Naive thymus-derived CD4-positive, alpha-beta T cell (primary cell): ENCODE results near the gene RHOBTB1. TPM values are rescaled to one million over a fixed set of nuclear protein-coding genes. Genes with fewer than 3 reads are reported as not detected.

ENCODE experiments used
- ATAC-seq: fragments of 150-1000 bp; cut with Tn5 transposase; 2 replicates; pipeline ENCODE4 v1.10.0; 2021; ENCODE audit warnings: mild to moderate bottlenecking, moderate library complexity
- CTCF ChIA-PET: fragments of 350-600 bp; sonication (Branson Sonifier 250); formaldehyde crosslinking; loops from one replicate; lab custom pipeline; 2021; ENCODE audit warnings: antibody characterized with exemption; lab: Charles Lee
- POLR2A ChIA-PET: fragments of 350-600 bp; sonication (Branson Sonifier 250); formaldehyde crosslinking; loops from one replicate; lab custom pipeline; 2021; ENCODE audit warnings: antibody characterized with exemption, inconsistent platforms; lab: Charles Lee
- DNase-seq, 9 donors: peaks; one replicate each; pipeline versions ENCODE4 v3.0.0 to v3.0.0-alpha.2; 2020 to 2022; ENCODE audit warnings: mixed read lengths in 1 of 9
- H3K27ac ChIP-seq: one replicate; pipeline ENCODE4 v1.7.0; 2013; ENCODE audit warnings: mild to moderate bottlenecking, low read depth, low read length, moderate library complexity
- H3K27me3 ChIP-seq, 2 donors: one replicate each; pipeline ENCODE4 v1.7.0; 2013; ENCODE audit warnings: low read length in 2 of 2, mild to moderate bottlenecking in 2 of 2, moderate library complexity in 2 of 2; ENCODE audit not compliant: control insufficient read depth in 2 of 2, insufficient read depth in 2 of 2
- H3K36me3 ChIP-seq, 3 experiments: 1 replicate in 2 of 3; 2 replicates in 1 of 3; pipeline ENCODE4 v1.7.0; 2013; ENCODE audit warnings: low read length in 3 of 3, mild to moderate bottlenecking in 3 of 3, moderate library complexity in 1 of 3; ENCODE audit not compliant: insufficient read depth in 3 of 3, control insufficient read depth in 2 of 3
- H3K4me1 ChIP-seq, 2 donors: one replicate each; pipeline ENCODE4 v1.7.0; 2013; ENCODE audit warnings: low read length in 2 of 2, mild to moderate bottlenecking in 2 of 2, moderate library complexity in 1 of 2; ENCODE audit not compliant: control insufficient read depth in 2 of 2, insufficient read depth in 2 of 2
- H3K4me3 ChIP-seq: 2 replicates; pipeline ENCODE4 v1.7.0; 2013; ENCODE audit warnings: mild to moderate bottlenecking, low read length
- H3K9me3 ChIP-seq, 3 experiments: 1 replicate in 2 of 3; 2 replicates in 1 of 3; pipeline ENCODE4 v1.7.0; 2013; ENCODE audit warnings: low read length in 3 of 3; ENCODE audit not compliant: control insufficient read depth in 2 of 3
- H3K27ac Mint-ChIP-seq, 9 donors: one replicate each; pipeline ENCODE4 v1.8.0; 2020 to 2022; ENCODE audit warnings: mixed read lengths in 9 of 9, mild to moderate bottlenecking in 8 of 9, moderate library complexity in 5 of 9, inconsistent platforms in 2 of 9
- H3K27me3 Mint-ChIP-seq, 5 donors: one replicate each; pipeline ENCODE4 v1.8.0; 2021 to 2022; ENCODE audit warnings: mixed read lengths in 5 of 5, mild to moderate bottlenecking in 1 of 5
- H3K36me3 Mint-ChIP-seq, 5 donors: one replicate each; pipeline ENCODE4 v1.8.0; 2020 to 2022; ENCODE audit warnings: mixed read lengths in 5 of 5, mild to moderate bottlenecking in 3 of 5, inconsistent platforms in 1 of 5
- H3K4me1 Mint-ChIP-seq, 7 donors: one replicate each; pipeline ENCODE4 v1.8.0; 2020 to 2022; ENCODE audit warnings: mixed read lengths in 7 of 7, mild to moderate bottlenecking in 3 of 7, inconsistent platforms in 1 of 7
- H3K4me3 Mint-ChIP-seq, 10 donors: one replicate each; pipeline ENCODE4 v1.8.0; 2020 to 2022; ENCODE audit warnings: mild to moderate bottlenecking in 10 of 10, mixed read lengths in 10 of 10, moderate library complexity in 6 of 10, inconsistent platforms in 2 of 10
- H3K9me3 Mint-ChIP-seq, 11 donors: one replicate each; pipeline ENCODE4 v1.8.0; 2020 to 2022; ENCODE audit warnings: mixed read lengths in 11 of 11, mild to moderate bottlenecking in 4 of 11, inconsistent platforms in 1 of 11, moderate library complexity in 1 of 11
- intact Hi-C, 2 donors: fragments of 100-400 bp; cut with micrococcal nuclease; formaldehyde crosslinking; loops; one replicate each; pipeline ENCODE4 v1.15.1; 2023
- polyA plus RNA-seq, 2 donors: library from polyadenylated mRNA; unstranded; fragments of 300-500 nt; fragmentation: Illumina TruSeq; gene quantifications; one replicate each; pipeline ENCODE4 v1.2.3, GENCODE V29; 2021
- total RNA-seq, 6 experiments: library from RNA in 5 of 6; stranded (reverse) in 5 of 6; gene quantifications; 1 replicate in 5 of 6; 2 replicates in 1 of 6; pipeline ENCODE4 v1.2.3 and lab custom pipeline; 2021 to 2026

Gene RHOBTB1
- total and polyA plus RNA-seq, 7 experiments from 2014 or later: 0.11 to 1.1 (median 0.22) TPM; not detected in 3

DNA sequence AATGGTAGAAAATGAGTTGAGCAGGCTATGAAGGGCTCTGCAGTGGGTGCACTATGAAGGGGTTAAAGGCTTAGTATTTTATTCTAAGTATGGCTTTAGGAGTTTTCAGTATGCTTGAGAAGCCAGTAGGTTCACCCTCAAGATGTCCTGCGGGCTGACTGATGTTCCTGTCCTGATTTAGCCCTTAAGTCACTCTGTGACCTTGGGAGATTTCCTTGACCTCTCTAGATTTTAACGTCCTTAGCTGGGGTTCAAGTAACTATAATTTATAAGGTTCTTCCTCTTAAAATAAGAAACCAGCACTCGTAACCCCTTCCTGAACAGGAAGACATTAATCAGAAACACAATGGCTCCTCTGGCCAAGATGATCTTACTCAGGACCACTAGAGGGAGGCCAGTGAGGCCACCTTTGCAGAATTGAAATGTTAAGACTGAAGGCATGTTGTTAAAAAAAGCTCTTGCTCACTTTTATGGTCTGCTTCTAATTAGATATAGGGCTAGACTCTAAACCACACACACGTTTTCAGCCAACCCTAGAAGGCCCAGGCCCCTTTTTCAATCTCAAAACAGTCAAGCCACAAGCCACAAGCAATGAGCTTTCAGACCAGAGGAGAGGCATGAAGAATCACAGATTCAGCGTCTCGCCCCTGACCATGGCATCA is 123.8 kb downstream of the RHOBTB1 start:
- Histone ChIP-seq H3K4me1 (no peaks in the 10 kb centered on the region), H3K27ac (no peak overlapping the region), H3K4me3 (no peak overlapping the region), H3K27me3 (no peaks in the 10 kb centered on the region), H3K9me3 (no peaks in the 10 kb centered on the region), H3K36me3 (no peaks in the 10 kb centered on the region)
- Mint-ChIP-seq H3K9me3 (peaks cover 0 to 1% (median 0%) of the 10 kb centered on the region in 11 donors), H3K36me3 (no peaks in the 10 kb centered on the region), H3K27me3 (peaks cover 0 to 42% (median 0%) of the 10 kb centered on the region in 5 donors), H3K27ac (peak overlapping the region in 2 of 9 donors; percentile 36 to 43), H3K4me1 (peaks cover 0 to 9% (median 5%) of the 10 kb centered on the region in 7 donors), H3K4me3 (no peak overlapping the region)
- intact Hi-C loops: no loop called here
- ChIA-PET POLR2A (no interaction called here), CTCF (no interaction called here)
- DNase-seq (no peak), ATAC-seq (no peak)

Other genes with a start within 250 kb of the RHOBTB1 start
- 10 to 100 TPM in 1 of 5 experiments, 1 to 10 TPM in 2, under 1 TPM in 2; 0.50 to 90.7 (median 1.1) TPM for gene CDK1, start 165.7 kb downstream of the RHOBTB1 start, total RNA-seq
- 1 to 10 TPM in 1 of 2 donors, under 1 TPM in 1; 0.15 to 1.5 TPM for gene CDK1, start 165.7 kb downstream of the RHOBTB1 start, polyA plus RNA-seq